ENCODE measurements around the gene ATP23.

Gene ATP23

DNA sequence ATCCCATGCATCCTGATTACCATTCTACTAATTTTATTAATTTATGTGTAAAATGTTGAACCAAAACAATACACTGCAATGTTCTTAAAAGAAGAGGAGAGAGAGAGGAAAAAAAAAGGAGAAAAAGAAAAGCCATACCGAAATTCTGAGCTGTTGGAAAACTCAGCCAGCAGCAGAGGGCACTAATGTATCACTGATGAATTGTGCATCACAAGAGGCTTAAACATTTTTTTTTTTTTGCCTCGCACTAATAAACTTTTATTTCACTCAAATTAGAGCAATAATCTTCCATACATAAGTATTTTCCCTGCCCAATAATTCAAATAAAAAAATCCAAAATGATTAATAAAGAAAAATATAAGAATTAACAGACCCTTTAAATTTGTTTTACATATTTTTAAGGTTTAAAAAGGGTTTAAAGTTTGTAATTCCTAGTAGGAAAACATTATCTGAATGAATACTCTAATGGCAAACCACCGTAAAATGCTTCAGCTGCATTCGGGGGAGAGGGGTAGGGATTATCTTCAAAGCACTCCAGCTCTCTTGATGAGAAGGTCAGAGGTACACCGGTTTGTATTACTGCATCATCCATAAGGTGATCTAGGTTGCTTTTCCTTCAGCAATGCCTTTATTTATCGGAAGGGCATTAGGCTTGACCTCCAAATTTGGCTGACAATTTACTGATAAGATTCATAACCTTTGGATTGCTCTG is 41.9 kb downstream of the ATP23 start:
- DNase-seq (ENCODE audit: low read depth) = peak; percentile 1

DNA sequence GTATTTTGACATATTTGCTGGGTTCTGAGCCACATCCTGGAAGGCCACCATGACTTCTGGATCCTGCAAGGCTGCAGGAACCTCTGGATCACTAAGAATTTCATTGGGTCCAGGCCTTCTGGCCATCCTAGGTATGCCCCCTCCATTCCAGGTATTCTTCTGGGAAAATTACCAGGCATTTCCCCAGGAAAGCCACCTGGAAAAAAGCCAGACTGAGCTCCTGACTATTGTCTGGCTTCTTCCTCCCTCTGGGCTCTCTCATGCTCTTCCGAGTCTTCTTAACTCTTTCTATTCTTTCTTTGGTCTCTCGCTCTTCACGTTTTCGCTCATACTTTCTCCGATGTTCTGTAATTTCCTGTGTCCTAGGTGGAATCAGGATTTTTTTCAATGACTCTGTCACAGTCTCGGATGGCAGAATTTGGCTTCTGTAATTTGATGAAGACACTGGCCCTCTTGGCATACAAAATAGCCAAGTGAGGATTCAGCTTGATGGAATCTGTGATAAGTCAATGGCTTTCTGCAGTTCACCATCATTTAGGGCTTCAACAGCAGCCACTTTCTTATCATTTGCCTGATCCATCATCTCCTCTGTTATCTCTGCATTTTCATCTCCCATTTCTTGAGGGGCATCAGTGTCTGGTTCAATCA is 42.6 kb downstream of the ATP23 start:
- DNase-seq (ENCODE audit: low read depth) = no peak

DNA sequence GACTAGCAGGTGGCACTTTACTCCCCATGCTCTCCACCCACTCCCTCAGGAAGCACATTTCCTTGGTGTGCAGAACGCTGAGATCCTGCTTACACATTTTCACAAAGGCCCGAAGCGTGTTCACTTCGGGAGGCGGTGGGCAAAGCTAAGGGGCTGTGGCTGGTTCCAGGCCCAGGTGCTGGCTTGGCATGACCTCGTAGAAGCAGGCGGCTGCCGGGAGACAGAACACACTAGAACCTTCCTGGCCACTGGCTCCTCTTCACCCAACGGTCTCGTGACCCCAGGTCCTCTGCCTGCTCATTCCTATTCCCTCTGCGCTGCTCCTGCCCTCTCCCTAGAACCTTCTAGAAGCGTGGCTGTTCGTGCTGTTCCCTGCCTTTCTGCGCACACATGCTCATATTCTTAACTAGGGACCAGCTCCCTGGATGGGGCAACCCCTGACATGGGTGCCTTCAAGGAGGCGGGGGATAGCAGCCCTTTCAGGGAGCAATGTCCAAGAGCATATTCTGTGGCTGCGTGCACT is 43.3 kb downstream of the ATP23 start:
- no peak for DNase-seq (ENCODE audit: low read depth)

DNA sequence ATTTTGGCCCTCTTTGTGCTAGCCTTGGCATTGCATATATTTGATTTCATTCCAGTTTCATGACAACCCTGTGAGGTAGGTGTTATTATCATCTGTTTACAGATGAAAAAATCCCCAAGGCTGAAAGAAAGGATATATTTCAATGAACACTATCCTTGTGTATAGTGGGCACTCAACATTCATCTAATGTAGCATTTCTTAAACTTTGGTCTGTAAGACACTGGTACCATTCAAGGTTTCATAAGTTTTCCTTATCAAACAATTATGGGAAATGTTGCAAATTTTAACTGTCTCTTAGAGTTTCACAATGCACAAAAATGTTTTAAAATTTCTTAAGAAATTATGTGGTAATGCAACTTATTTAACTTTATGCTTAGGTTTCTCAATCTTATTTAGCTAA is 44.3 kb downstream of the ATP23 start:
- no peak for DNase-seq (ENCODE audit: low read depth)

DNA sequence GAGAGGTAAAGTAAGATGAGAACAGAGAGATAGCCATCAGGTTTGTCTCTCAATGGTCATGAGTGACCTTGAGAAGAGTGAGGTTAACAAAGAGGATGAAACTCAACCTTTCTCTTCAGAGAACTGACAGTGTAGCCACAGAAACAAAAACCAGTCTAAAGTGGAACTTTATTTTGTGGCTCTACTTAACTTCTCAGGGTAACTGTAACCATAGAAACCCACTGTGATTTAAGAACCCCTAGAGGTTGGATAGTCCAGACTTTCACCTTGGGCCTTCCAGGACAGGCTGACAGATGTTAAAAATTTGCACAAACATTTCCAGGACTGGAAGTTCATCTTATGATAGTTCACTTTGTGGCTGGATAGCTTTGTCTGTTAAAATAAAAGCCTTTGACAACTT is 48.5 kb downstream of the ATP23 start:
- no peak for DNase-seq (ENCODE audit: low read depth)

DNA sequence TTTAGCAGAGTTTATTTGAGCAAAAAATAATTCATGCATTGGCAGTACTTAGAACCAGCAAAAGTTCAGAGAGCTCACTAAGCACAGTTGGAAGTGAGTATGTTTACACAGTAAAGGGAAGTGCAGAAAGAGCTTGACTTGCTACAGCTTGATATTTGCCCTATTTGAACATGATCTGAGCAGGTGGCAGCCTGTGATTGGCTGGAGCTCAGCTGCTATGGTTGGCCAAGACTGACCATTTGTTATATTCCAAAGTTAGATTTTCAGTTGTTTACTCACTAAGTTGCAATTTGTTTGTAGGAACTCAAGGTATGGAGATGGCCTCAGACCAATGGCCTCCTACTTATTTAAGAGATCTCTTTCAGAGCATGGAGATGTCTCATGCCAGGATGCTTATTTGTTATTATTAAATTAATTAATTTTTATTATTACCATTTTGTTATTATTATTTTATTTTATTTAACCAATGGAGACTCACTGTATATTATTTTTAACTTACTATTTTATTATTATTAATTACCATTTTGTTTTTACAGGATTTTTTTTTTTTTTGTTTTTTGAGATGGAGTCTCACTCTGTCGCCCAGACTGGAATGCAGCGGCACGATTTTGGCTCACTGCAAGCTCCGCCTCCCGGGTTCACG is 49.0 kb downstream of the ATP23 start:
- no peak for DNase-seq (ENCODE audit: low read depth)

DNA sequence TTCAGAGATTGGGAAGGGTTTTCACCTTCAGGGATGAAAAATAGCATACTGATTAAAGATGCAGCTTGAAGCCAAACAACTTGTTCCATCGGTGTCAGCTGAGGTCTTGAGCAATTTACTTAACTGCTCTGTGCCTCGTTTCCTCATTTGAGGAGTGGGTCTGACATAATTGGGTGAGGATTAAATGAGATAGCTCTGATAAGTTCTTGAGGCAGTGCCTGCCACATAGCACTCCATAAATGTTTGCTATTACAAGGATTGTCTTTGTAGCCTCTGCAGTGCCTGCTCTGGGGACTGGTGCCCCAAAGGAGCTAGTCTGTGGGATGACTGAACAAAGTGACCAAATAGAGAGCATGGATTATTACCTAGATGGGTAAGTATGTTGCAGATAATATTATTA is 50.6 kb downstream of the ATP23 start:
- no peak for DNase-seq (ENCODE audit: low read depth)

DNA sequence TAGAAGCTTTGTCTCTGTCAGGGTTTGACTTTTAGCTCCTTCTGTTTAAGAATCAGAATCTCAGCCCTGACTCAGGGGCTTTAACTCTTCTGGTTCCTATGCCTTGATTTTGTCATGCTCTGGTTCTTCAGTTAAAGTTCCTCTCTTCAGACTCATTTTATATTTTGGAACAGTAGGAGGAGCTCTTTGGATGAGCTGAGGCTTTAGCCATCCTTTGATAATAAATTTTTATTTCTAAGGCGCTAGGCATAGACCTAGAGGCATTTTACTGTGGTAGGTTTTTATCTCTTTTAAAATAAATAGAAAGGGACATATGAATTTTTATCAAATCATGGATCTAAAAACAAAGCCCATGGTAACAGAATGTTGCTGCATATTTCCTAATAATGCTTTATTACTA is 51.7 kb downstream of the ATP23 start:
- no peak for DNase-seq (ENCODE audit: low read depth)

DNA sequence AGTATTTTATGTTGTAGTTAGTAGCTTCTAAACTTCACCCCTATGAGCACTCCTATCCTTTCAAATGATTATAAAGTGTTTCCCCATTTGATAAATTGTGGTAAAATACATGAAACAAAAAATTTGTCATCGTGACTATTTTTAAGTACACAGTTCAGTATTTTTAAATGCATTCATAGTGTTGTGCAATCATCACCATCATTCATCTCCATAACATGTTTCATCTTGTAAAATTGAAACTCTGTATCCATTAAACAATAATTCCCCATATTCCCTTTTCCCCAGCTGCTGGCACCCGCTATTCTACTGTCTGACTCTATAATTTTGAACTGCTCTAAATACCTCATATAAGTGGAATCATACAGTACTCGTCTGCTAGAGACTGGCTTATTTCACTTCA is 52.5 kb downstream of the ATP23 start:
- DNase-seq (ENCODE audit: low read depth) = no peak

DNA sequence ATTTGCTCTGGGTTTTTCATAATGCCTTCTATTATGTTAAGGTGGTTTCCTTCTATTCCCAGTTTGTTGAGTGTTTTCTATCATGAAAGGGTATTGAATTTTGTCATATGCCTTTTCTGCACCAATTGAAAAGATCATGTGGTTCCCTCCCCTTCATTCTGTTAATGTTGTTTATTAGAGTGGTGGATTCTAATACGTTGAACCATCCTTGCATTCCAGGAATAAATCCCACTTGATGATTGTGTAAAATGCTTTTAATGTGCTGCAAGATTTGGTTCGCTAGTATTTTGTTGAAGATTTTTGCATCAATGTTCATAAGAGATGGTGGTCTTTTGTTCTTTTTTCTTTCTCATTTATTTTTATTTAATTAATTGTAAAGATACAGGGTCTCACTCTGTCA is 55.2 kb downstream of the ATP23 start:
- no peak for DNase-seq (ENCODE audit: low read depth)

DNA sequence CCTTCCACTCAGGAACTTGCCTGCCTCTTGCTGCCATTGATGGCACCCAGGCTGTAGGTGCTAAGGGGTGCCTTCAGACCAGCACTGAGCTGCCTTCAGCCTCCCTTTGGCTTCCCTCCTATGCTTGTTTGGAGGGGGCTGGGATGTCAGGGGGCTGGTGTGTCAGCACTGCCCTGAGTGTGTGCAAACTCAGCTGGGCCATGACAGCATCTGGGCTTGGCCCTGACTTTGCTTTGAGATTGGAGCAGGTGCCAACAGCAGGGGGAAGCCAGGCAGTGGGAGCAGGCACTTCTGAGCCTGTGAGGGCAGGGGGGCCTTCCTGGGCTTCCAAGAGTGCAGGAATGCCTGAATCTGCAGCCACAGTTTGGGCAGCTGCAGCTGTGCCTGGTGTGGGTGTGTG is 56.9 kb downstream of the ATP23 start:
- no peak for DNase-seq (ENCODE audit: low read depth)

DNA sequence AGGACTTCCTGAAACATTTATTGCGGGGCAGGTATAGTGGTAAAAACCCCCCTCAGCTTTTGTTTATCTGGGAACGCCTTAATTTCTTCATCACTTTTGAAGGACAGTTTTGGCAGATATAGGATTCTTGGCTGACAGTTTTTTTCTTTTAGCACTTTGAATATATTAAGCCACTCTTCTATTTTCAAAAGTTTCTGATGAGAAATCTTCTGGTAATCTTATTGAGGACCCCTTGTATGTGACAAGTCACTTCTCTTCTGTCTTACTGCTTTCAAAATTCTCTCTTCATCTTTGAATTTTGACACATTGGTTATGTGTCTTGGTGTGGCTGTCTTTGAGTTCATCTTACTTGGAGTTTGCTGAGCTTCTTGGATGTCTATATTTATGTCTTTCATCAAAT is 59.1 kb downstream of the ATP23 start:
- no peak for DNase-seq (ENCODE audit: low read depth)

DNA sequence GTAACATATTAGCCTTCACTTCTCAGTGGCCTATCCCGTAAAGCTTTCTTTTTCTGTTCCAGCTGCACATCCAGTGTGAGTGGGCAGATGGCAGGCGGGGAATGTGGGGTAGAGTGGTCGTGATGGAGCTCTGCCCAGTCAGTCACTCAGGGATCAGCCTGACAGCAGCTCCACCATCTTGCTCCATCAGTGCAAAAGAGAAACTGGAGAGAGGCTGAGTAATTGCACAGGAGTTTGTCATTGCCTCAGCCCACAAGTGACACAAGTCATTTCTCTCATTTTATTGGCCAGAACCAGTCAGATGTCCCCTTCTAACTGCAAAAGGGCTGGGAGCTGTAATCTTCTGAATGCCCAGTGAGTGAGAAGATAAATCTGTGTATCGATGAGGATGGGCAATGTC is 66.5 kb downstream of the ATP23 start:
- DNase-seq (ENCODE audit: low read depth) = no peak

DNA sequence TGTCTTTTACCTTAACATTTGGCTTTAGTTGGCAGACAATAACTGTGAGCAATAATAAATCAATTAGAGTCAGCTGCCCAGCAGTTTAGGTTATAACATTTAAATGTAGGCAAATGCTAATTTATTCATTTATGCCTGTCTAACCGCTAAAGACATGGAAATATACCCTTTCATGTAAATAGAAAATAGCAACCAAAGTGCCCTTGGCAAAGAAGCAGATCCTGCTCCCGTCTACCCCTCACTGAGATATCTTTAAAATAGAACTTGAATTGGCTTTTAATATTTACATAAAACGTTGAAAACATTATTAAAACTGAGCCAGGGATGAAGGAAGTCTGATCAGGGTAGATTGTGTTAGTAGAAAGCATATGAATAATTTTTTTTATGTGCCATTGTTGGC is 67.3 kb downstream of the ATP23 start:
- no peak for DNase-seq (ENCODE audit: low read depth)

Data from activated T-cell treated with anti-CD3 and anti-CD28 coated beads for 24 hours (primary cell).